Mucosa of descending colon (tissue), 3 donors: ENCODE measurements around the gene KLHL22. TPM values are rescaled to one million over a fixed set of nuclear protein-coding genes. Genes with fewer than 3 reads are reported as not detected.
A peak's percentile ranks its signal among the peaks of the same experiment; 100 is the strongest.
"Not testable (repeated sequence)": the region's sequence is repeated elsewhere in the genome, so short reads cannot be mapped to it uniquely, and the experiment has no call there.

Source experiments
- ATAC-seq: fragments of 200-7000 bp; cut with Tn5 transposase; one replicate; pipeline ENCODE4 v1.9.1; 2020; ENCODE audit warnings: mild to moderate bottlenecking, moderate library complexity
- DNase-seq, 3 donors: peaks; one replicate each; pipeline ENCODE4 v3.0.0-alpha.2; 2020
- H3K36me3 ChIP-seq: fragments of 200-600 bp; one replicate; pipeline ENCODE4 v1.8.0; 2021; ENCODE audit warnings: low read depth, mild to moderate bottlenecking
- H3K4me1 ChIP-seq: fragments of 200-600 bp; one replicate; pipeline ENCODE4 v1.8.0; 2021; ENCODE audit warnings: low read depth, mild to moderate bottlenecking
- H3K4me3 ChIP-seq: fragments of 200-600 bp; one replicate; pipeline ENCODE4 v1.8.0; 2021; ENCODE audit warnings: mild to moderate bottlenecking
- H3K9me3 ChIP-seq: fragments of 200-600 bp; one replicate; pipeline ENCODE4 v1.8.0; 2021; ENCODE audit warnings: mild to moderate bottlenecking
- CTCF ChIP-seq: fragments of 200-600 bp; IDR thresholded peaks from one replicate; pipeline ENCODE4 v1.8.0; 2022; ENCODE audit warnings: antibody characterized with exemption, mild to moderate bottlenecking
- intact Hi-C, 2 donors: fragments of 100-400 bp; cut with DNase I in 1 of 2; cut with micrococcal nuclease in 1 of 2; formaldehyde crosslinking; loops; one replicate each; pipeline versions ENCODE4 v1.11.0 to v1.11.1; 2022; cut with DNase I, micrococcal nuclease
- total RNA-seq, 3 donors: library from RNA; stranded (reverse); fragmentation: NEBNext Ultra II Directional in 2 of 3; extraction: Animal tissue kit (Norgen Biotek cat#: 25700) in 2 of 3; gene quantifications; one replicate each; pipeline versions ENCODE4 v1.2.1 to v1.2.4, GENCODE V29; 2021 to 2023
- donor health status: DM: no; HTN: no; CAD: no; lungs with moderate emphysema.
- donor health status: DM: no; HTN: no; CAD: no.
- donor health status: DM: no; HTN: yes; CAD: no.

The KLHL22 gene
- total RNA-seq, 3 donors from 2014 or later: 9.5 to 24.1 (median 14.7) TPM

- no peaks in the 10 kb centered on the region for H3K36me3 ChIP-seq
- peaks cover 12% of the 10 kb centered on the region for H3K4me1 ChIP-seq
- TF ChIP-seq CTCF: no peak
- H3K9me3 ChIP-seq: no peaks in the 10 kb centered on the region
- no peak for DNase-seq
- ATAC-seq: no peak
- intact Hi-C loops: no loop called here
- H3K4me3 ChIP-seq: no peak overlapping the region
Observed at GRCh38 chr22:20395907-20396287, 99.7 kb downstream of the KLHL22 start.

GRCh38 chr22:20395181-20395906 lies 100.3 kb downstream of the KLHL22 start:
- TF ChIP-seq CTCF: no peak
- Histone ChIP-seq H3K9me3 (no peaks in the 10 kb centered on the region), H3K4me1 (peaks cover 12% of the 10 kb centered on the region), H3K36me3 (no peaks in the 10 kb centered on the region), H3K4me3 (no peak overlapping the region)
- ATAC-seq (no peak), DNase-seq (no peak)
- intact Hi-C loops: no loop called here

DNA sequence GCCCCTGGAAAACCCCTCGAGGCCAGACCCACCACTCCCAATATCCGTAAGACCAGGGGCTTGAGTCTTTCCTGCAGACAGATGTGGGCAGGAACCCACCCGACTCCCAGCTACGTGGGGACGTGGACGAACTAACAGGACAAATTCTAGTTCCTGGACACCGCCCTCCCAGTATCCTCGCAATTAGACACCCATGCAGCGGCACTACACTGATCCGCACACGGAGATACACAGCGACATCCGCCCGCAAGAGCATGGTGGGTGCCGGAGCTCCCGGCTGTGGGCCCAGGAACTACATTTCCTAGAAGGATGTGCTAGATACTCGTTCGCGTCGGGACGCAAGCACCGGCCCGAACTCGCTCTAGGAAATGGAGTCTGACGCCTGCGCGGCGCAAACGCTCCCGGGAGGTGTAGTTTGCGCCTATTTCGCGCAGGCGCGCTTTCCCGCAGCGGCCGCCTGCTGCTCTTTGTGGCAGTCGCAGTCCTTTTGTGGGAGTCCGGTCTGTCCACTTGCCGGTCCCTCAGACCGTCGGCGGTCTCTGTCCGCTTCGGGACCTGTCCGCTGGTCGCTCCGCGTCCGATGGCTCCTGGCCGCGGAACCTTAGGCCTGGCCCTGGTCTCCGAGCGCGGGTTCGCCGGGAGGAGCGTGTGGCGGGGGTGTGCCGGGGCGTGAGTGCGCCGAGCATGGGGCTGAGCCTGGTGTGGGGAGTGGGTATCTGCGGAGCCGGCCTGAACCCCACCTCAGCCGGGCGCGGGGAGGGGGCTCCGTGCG lies 101.7 kb downstream of the KLHL22 start, which contains the start of gene ZNF74:
TSS of gene ZNF74 (plus strand) at position 447 of the 772 bp plus-strand sequence. CDS start 478 bp downstream, outside the sequence.
- Histone ChIP-seq H3K9me3 (no peaks in the 10 kb centered on the region), H3K4me1 (peaks cover 12% of the 10 kb centered on the region), H3K4me3 (peak within 1 kb of the TSS; percentile 38), H3K36me3 (no peaks in the 10 kb centered on the region)
- DNase-seq (peak; percentile 90 to 92 (median 91)), ATAC-seq (peak; percentile 99)
- intact Hi-C loops: no loop called here
- no peak for TF ChIP-seq CTCF

GRCh38 chr22:20392983-20393704 lies 102.5 kb downstream of the KLHL22 start:
- H3K9me3 ChIP-seq: no peaks in the 10 kb centered on the region
- H3K4me3 ChIP-seq: peak overlapping the region; percentile 38
- intact Hi-C loops: no loop called here
- peaks cover 12% of the 10 kb centered on the region for H3K4me1 ChIP-seq
- H3K36me3 ChIP-seq: no peaks in the 10 kb centered on the region
- DNase-seq: no peak
- no peak for ATAC-seq
- no peak for TF ChIP-seq CTCF

- H3K9me3 ChIP-seq, ATAC-seq, intact Hi-C loops, H3K36me3 ChIP-seq, DNase-seq, H3K4me3 ChIP-seq: not testable (repeated sequence)
- H3K4me1 ChIP-seq: peaks cover 12% of the 10 kb centered on the region
Observed at GRCh38 chr22:20392365-20392881, 103.2 kb downstream of the KLHL22 start.

Other genes starting within 250 kb of the KLHL22 start
- gene RTN4R, start 227.5 kb downstream of the KLHL22 start, total RNA-seq: 1 to 10 TPM; 1.6 to 3.5 (median 2.5) TPM
- gene DGCR6L, start 175.7 kb downstream of the KLHL22 start, total RNA-seq: 10 to 100 TPM; 24.8 to 33.9 (median 27.5) TPM
- gene ZNF74, start 101.6 kb downstream of the KLHL22 start, total RNA-seq: 10 to 100 TPM in 1 of 3 donors, 1 to 10 TPM in 2; 4.2 to 14.4 (median 4.8) TPM
- 1 to 10 TPM; 1.2 to 8.7 (median 3.0) TPM for gene SCARF2, start 58.0 kb downstream of the KLHL22 start, total RNA-seq
- gene MED15, start 11.8 kb upstream of the KLHL22 start, total RNA-seq: 100 to 1,000 TPM in 2 of 3 donors, 10 to 100 TPM in 1; 99.9 to 125 (median 114) TPM